ENCODE data around the gene SENP1.

GRCh38 chr12:48044396-48044795, 61.5 kb downstream of the SENP1 start:
- no peak for TF ChIP-seq MAX (IDR thresholded peaks at IDR 0.05)
- TF ChIP-seq, protein P1, sequence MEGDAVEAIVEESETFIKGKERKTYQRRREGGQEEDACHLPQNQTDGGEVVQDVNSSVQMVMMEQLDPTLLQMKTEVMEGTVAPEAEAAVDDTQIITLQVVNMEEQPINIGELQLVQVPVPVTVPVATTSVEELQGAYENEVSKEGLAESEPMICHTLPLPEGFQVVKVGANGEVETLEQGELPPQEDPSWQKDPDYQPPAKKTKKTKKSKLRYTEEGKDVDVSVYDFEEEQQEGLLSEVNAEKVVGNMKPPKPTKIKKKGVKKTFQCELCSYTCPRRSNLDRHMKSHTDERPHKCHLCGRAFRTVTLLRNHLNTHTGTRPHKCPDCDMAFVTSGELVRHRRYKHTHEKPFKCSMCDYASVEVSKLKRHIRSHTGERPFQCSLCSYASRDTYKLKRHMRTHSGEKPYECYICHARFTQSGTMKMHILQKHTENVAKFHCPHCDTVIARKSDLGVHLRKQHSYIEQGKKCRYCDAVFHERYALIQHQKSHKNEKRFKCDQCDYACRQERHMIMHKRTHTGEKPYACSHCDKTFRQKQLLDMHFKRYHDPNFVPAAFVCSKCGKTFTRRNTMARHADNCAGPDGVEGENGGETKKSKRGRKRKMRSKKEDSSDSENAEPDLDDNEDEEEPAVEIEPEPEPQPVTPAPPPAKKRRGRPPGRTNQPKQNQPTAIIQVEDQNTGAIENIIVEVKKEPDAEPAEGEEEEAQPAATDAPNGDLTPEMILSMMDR (IDR thresholded peaks at IDR 0.05), result no peak
- no peak for TF ChIP-seq MAFK (IDR thresholded peaks at IDR 0.05; ENCODE audit: partially characterized antibody)
- TF ChIP-seq RCOR1 (IDR thresholded peaks at IDR 0.05; ENCODE audit: low read depth, low read length), result no peak
- TF ChIP-seq EP300 (IDR thresholded peaks at IDR 0.05), result no peak
- TF ChIP-seq SMC3 (IDR thresholded peaks at IDR 0.05), result no peak
- TF ChIP-seq CEBPB (IDR thresholded peaks at IDR 0.05), result no peak
- no peak for TF ChIP-seq POLR2AphosphoS2 (conservative IDR thresholded peaks at IDR 0.05; ENCODE audit: low read length)
- TF ChIP-seq POLR2A (IDR thresholded peaks at IDR 0.05; ENCODE audit: low read length), result no peak
- TF ChIP-seq RAD21 (conservative IDR thresholded peaks at IDR 0.05 in 1 of 2, IDR thresholded peaks at IDR 0.05 in 1 of 2), result no peak
- no peak for TF ChIP-seq CHD2 (IDR thresholded peaks at IDR 0.05; ENCODE audit: low read length, partially characterized antibody)
- TF ChIP-seq NPAS2 (CRISPR knock-in tag; IDR thresholded peaks at IDR 0.05; ENCODE audit: borderline replicate concordance), result no peak
- TF ChIP-seq CHD4 (IDR thresholded peaks at IDR 0.05; ENCODE audit: borderline replicate concordance), result no peak
- TF ChIP-seq, protein P2, sequence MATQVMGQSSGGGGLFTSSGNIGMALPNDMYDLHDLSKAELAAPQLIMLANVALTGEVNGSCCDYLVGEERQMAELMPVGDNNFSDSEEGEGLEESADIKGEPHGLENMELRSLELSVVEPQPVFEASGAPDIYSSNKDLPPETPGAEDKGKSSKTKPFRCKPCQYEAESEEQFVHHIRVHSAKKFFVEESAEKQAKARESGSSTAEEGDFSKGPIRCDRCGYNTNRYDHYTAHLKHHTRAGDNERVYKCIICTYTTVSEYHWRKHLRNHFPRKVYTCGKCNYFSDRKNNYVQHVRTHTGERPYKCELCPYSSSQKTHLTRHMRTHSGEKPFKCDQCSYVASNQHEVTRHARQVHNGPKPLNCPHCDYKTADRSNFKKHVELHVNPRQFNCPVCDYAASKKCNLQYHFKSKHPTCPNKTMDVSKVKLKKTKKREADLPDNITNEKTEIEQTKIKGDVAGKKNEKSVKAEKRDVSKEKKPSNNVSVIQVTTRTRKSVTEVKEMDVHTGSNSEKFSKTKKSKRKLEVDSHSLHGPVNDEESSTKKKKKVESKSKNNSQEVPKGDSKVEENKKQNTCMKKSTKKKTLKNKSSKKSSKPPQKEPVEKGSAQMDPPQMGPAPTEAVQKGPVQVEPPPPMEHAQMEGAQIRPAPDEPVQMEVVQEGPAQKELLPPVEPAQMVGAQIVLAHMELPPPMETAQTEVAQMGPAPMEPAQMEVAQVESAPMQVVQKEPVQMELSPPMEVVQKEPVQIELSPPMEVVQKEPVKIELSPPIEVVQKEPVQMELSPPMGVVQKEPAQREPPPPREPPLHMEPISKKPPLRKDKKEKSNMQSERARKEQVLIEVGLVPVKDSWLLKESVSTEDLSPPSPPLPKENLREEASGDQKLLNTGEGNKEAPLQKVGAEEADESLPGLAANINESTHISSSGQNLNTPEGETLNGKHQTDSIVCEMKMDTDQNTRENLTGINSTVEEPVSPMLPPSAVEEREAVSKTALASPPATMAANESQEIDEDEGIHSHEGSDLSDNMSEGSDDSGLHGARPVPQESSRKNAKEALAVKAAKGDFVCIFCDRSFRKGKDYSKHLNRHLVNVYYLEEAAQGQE (IDR thresholded peaks at IDR 0.05), result no peak

Data from A549 (cell line).